ENCODE results near the gene ACO2.
"Not testable (repeated sequence)": the region's sequence is repeated elsewhere in the genome, so short reads cannot be mapped to it uniquely, and the experiment has no call there.

Gene ACO2

DNA sequence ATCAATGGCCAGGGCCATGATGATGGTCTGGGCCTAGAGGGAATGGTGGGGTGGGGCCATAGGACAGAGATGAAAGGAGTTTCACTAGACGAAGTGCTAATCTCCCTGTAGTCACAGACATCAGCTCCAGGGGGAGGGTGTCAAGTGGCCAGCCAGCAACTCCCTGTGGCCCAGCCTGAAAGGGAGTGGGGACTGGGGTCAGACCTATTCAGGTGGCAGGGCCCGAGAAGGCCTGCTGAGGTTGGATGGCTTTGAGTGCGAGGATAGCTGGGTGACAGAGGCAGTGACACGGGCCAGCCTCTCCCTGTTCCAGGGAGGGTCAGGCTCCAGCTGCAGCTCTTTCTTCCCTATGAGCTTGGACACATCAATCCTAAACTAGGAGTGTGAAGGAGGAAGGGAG is 33.4 kb upstream of the ACO2 start:
- no peak overlapping the region for H3K4me2 ChIP-seq (ENCODE audit: low read depth, low read length, poor library complexity, severe bottlenecking)
- H3K9me3 ChIP-seq (ENCODE audit: insufficient read depth, low read depth, low read length) = no peaks in the 10 kb centered on the region
- H3K4me3 ChIP-seq (ENCODE audit: low read length, poor library complexity, severe bottlenecking) = no peak overlapping the region
- H3F3A ChIP-seq (ENCODE audit: low read depth) = no peaks in the 10 kb centered on the region
- H2AFZ ChIP-seq (ENCODE audit: low read length) = no peak overlapping the region
- no peaks in the 10 kb centered on the region for H3K27me3 ChIP-seq (ENCODE audit: insufficient read depth, low read length, poor library complexity, severe bottlenecking)
- H3K4me1 ChIP-seq (ENCODE audit: insufficient read depth, low read length, poor library complexity, severe bottlenecking) = no peaks in the 10 kb centered on the region
- H3K79me2 ChIP-seq (ENCODE audit: insufficient read depth, low read length) = peaks cover 40% of the 10 kb centered on the region; the same call in 1 of the 2 replicates
- H3K36me3 ChIP-seq (ENCODE audit: insufficient read depth, low read length) = peaks cover 34% of the 10 kb centered on the region; the same call in 1 of the 2 replicates
- no peak overlapping the region for H3K9ac ChIP-seq (ENCODE audit: low read depth, low read length, poor library complexity, severe bottlenecking)
- H4K20me1 ChIP-seq (ENCODE audit: insufficient read depth, low read length, poor library complexity, severe bottlenecking) = peaks cover 9% of the 10 kb centered on the region
- no peaks in the 10 kb centered on the region for H3K9me2 ChIP-seq (replicated peaks; ENCODE audit: low read depth, low read length)
- TF ChIP-seq EZH2phosphoT487 (IDR thresholded peaks at IDR 0.05; ENCODE audit: borderline replicate concordance) = no peak
- TF ChIP-seq, protein P1, sequence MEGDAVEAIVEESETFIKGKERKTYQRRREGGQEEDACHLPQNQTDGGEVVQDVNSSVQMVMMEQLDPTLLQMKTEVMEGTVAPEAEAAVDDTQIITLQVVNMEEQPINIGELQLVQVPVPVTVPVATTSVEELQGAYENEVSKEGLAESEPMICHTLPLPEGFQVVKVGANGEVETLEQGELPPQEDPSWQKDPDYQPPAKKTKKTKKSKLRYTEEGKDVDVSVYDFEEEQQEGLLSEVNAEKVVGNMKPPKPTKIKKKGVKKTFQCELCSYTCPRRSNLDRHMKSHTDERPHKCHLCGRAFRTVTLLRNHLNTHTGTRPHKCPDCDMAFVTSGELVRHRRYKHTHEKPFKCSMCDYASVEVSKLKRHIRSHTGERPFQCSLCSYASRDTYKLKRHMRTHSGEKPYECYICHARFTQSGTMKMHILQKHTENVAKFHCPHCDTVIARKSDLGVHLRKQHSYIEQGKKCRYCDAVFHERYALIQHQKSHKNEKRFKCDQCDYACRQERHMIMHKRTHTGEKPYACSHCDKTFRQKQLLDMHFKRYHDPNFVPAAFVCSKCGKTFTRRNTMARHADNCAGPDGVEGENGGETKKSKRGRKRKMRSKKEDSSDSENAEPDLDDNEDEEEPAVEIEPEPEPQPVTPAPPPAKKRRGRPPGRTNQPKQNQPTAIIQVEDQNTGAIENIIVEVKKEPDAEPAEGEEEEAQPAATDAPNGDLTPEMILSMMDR (conservative IDR thresholded peaks at IDR 0.05; ENCODE audit: low read length) = no peak

DNA sequence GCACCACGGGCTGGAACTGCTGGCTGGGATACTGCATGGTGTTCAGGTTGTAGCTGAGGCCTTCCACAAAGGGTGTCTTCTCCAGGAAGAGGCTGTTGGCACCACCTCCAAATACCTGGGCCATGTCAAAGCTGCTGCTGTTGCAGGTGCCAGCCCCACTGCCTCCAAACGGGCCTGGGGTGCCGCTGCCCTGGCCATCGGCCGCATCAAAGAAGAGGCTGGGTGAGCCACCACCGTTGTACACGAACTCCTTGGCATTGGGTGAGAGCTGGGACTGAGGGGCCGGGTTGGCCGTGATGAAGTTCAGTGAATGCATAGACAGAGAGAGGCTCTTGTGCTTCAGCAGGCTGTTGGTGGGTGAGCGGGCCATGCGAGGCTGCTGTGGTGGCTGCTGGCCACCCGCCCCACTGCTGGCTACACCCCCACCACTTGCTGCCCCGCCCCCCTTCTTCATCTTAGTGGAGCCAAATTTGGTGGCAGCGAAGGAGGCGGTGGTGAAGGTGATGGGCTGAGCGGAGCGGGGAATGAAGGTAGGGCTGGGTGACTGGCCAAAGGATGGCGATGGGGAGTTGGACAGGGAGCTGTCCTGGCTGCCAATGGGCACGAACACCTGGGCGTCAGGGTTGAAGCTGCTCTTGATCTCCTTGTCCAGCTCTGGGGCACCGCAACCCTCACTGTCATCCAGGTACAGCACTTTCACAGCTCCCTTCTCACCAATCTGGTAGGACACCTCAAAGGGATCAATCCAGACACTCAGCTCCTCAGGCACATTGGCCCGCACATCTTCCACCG is 32.4 kb upstream of the ACO2 start:
- peaks cover 9% of the 10 kb centered on the region for H4K20me1 ChIP-seq (ENCODE audit: insufficient read depth, low read length, poor library complexity, severe bottlenecking)
- H3K9me2 ChIP-seq (replicated peaks; ENCODE audit: low read depth, low read length) = no peaks in the 10 kb centered on the region
- no peak overlapping the region for H3K9ac ChIP-seq (ENCODE audit: low read depth, low read length, poor library complexity, severe bottlenecking)
- no peaks in the 10 kb centered on the region for H3F3A ChIP-seq (ENCODE audit: low read depth)
- H3K4me3 ChIP-seq (ENCODE audit: low read length, poor library complexity, severe bottlenecking) = no peak overlapping the region
- H3K4me1 ChIP-seq (ENCODE audit: insufficient read depth, low read length, poor library complexity, severe bottlenecking) = no peaks in the 10 kb centered on the region
- H3K27me3 ChIP-seq (ENCODE audit: insufficient read depth, low read length, poor library complexity, severe bottlenecking) = no peaks in the 10 kb centered on the region
- peaks cover 49% of the 10 kb centered on the region; the same call in 1 of the 2 replicates for H3K79me2 ChIP-seq (ENCODE audit: insufficient read depth, low read length)
- no peaks in the 10 kb centered on the region for H3K9me3 ChIP-seq (ENCODE audit: insufficient read depth, low read depth, low read length)
- H3K4me2 ChIP-seq (ENCODE audit: low read depth, low read length, poor library complexity, severe bottlenecking) = no peak overlapping the region
- H3K36me3 ChIP-seq (ENCODE audit: insufficient read depth, low read length) = peaks cover 34% of the 10 kb centered on the region; the same call in 1 of the 2 replicates
- TF ChIP-seq, protein P1 (conservative IDR thresholded peaks at IDR 0.05; ENCODE audit: low read length) = no peak
- TF ChIP-seq EZH2phosphoT487 (IDR thresholded peaks at IDR 0.05; ENCODE audit: borderline replicate concordance) = no peak
- H2AFZ ChIP-seq (ENCODE audit: low read length) = no peak overlapping the region

DNA sequence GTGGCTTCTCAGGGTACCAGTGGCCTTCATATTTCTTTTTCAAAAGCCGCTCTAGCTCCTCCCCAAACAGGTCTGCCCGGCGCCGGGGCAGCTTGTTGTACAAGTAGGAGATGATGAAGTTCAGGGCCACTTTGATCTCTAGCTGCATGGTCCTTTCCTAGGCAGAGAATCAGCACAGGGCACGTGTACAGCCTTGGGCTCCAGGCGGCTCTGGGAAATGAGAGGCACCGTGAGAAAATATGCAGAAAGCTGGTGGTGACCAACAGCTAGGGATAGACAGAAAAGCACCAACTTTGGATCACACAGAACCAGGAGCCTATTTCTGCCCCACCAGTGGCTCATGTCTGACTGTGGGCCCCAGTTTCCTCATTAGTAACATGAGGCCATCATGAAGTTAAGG is 31.7 kb upstream of the ACO2 start:
- TF ChIP-seq EZH2phosphoT487 (IDR thresholded peaks at IDR 0.05; ENCODE audit: borderline replicate concordance) = no peak
- TF ChIP-seq, protein P1 (conservative IDR thresholded peaks at IDR 0.05; ENCODE audit: low read length) = no peak
- Histone ChIP-seq H3K36me3 (ENCODE audit: insufficient read depth, low read length) (peaks cover 34% of the 10 kb centered on the region; the same call in 1 of the 2 replicates), H4K20me1 (ENCODE audit: insufficient read depth, low read length, poor library complexity, severe bottlenecking) (peaks cover 10% of the 10 kb centered on the region), H3K4me1 (ENCODE audit: insufficient read depth, low read length, poor library complexity, severe bottlenecking) (no peaks in the 10 kb centered on the region), H2AFZ (ENCODE audit: low read length) (no peak overlapping the region), H3K4me2 (ENCODE audit: low read depth, low read length, poor library complexity, severe bottlenecking) (no peak overlapping the region), H3K79me2 (ENCODE audit: insufficient read depth, low read length) (peaks cover 56% of the 10 kb centered on the region; the same call in 1 of the 2 replicates), H3K9ac (ENCODE audit: low read depth, low read length, poor library complexity, severe bottlenecking) (no peak overlapping the region), H3K9me2 (replicated peaks; ENCODE audit: low read depth, low read length) (no peaks in the 10 kb centered on the region), H3K4me3 (ENCODE audit: low read length, poor library complexity, severe bottlenecking) (no peak overlapping the region), H3F3A (ENCODE audit: low read depth) (no peaks in the 10 kb centered on the region), H3K27me3 (ENCODE audit: insufficient read depth, low read length, poor library complexity, severe bottlenecking) (no peaks in the 10 kb centered on the region), H3K9me3 (ENCODE audit: insufficient read depth, low read depth, low read length) (no peaks in the 10 kb centered on the region)

DNA sequence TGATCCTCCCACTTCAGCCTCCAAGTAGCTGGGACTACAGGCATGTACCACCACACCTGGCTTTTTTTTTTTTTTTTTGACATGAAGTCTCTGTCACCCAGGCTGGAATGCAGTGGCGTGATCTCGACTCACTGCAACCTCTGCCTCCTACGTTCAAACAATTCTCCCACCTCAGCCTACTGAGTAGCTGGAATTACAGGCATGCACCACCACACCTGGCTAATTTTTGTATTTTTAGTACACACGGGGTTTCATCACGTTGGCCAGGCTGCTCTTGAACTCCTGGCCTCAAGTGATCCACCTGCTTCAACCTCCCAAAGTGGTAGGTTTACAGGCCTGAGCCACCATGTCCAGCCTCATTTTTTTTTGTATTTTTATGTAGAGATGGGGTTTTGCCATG is 28.4 kb upstream of the ACO2 start:
- not testable (repeated sequence) for H3K27me3 ChIP-seq (ENCODE audit: insufficient read depth, low read length, poor library complexity, severe bottlenecking); H3K9ac ChIP-seq (ENCODE audit: low read depth, low read length, poor library complexity, severe bottlenecking); H3K4me2 ChIP-seq (ENCODE audit: low read depth, low read length, poor library complexity, severe bottlenecking); H2AFZ ChIP-seq (ENCODE audit: low read length); H3K9me2 ChIP-seq (replicated peaks; ENCODE audit: low read depth, low read length); H3K4me3 ChIP-seq (ENCODE audit: low read length, poor library complexity, severe bottlenecking); H3F3A ChIP-seq (ENCODE audit: low read depth); H3K9me3 ChIP-seq (ENCODE audit: insufficient read depth, low read depth, low read length)
- peaks cover 14% of the 10 kb centered on the region for H3K4me1 ChIP-seq (ENCODE audit: insufficient read depth, low read length, poor library complexity, severe bottlenecking)
- peaks cover 24% of the 10 kb centered on the region for H4K20me1 ChIP-seq (ENCODE audit: insufficient read depth, low read length, poor library complexity, severe bottlenecking)
- peaks cover 20% of the 10 kb centered on the region; the same call in 1 of the 2 replicates for H3K36me3 ChIP-seq (ENCODE audit: insufficient read depth, low read length)
- peaks cover 82% of the 10 kb centered on the region for H3K79me2 ChIP-seq (ENCODE audit: insufficient read depth, low read length)
